Spinal cord (tissue), 10 donors: ENCODE measurements around the gene ADAMTSL3. TPM values are rescaled to one million over a fixed set of nuclear protein-coding genes. Genes with fewer than 3 reads are reported as not detected.
"Not testable (repeated sequence)": the region's sequence is repeated elsewhere in the genome, so short reads cannot be mapped to it uniquely, and the experiment has no call there.

Experiments
- DNase-seq, 6 donors: peaks; one replicate each; pipeline versions ENCODE4 v3.0.0 to v3.0.0-alpha.2; 2013 to 2015; ENCODE audit warnings: low spot score in 6 of 6, low read depth in 4 of 6
- H3K27ac ChIP-seq: one replicate; pipeline ENCODE4 v1.5.1; 2013; ENCODE audit warnings: low read depth, low read length, control low read depth
- H3K27me3 ChIP-seq: one replicate; pipeline ENCODE4 v1.6.1; 2013; ENCODE audit warnings: low read length; ENCODE audit not compliant: control insufficient read depth, insufficient read depth
- H3K36me3 ChIP-seq: one replicate; pipeline ENCODE4 v1.6.1; 2013; ENCODE audit warnings: low read length; ENCODE audit not compliant: control insufficient read depth, insufficient read depth
- H3K4me1 ChIP-seq: one replicate; pipeline ENCODE4 v1.6.1; 2013; ENCODE audit warnings: low read length; ENCODE audit not compliant: control insufficient read depth, insufficient read depth
- H3K4me3 ChIP-seq: one replicate; pipeline ENCODE4 v1.5.1; 2013; ENCODE audit warnings: low read depth, low read length, control low read depth
- H3K9me3 ChIP-seq: one replicate; pipeline ENCODE4 v1.6.1; 2013; ENCODE audit warnings: low read length; ENCODE audit not compliant: control insufficient read depth, insufficient read depth
- WGBS: methylation state at CpG from one replicate; pipeline ENCODE4 v1.1.5; 2013; ENCODE audit warnings: missing lambda C conversion rate; ENCODE audit not compliant: insufficient coverage; 5-methylcytosine and 5-hydroxymethylcytosine counted together
- polyA plus RNA-seq, 2 donors: library from polyadenylated mRNA; unstranded; fragments of 120-200 nt; gene quantifications; one replicate each; pipeline ENCODE4 v1.2.1, GENCODE V29; 2013; ENCODE audit not compliant: insufficient read length in 2 of 2
- total RNA-seq, 2 donors: library from RNA; depleted of rRNA in 1 of 2; stranded (reverse); fragments of 120-200 nt in 1 of 2; fragments of >200 nt in 1 of 2; gene quantifications; one replicate each; pipeline versions ENCODE4 v1.2.3 to v1.2.4, GENCODE V29; 2013 to 2014
- donor health status: healthy.

The ADAMTSL3 gene
- total and polyA plus RNA-seq, 4 donors: 3.6 to 25.2 (median 12.0) TPM

GRCh38 chr15:84057714-84058331 is 403.9 kb downstream of the ADAMTSL3 start:
- WGBS: 67% methylated on average over 1 of the region's 5 CpGs

GRCh38 chr15:84063674-84064073 is 409.8 kb downstream of the ADAMTSL3 start:
- not testable (repeated sequence) for H3K36me3 ChIP-seq, H3K4me3 ChIP-seq, H3K4me1 ChIP-seq, DNase-seq, H3K9me3 ChIP-seq, H3K27ac ChIP-seq, H3K27me3 ChIP-seq
- no CpG with 5 or more reads among the region's 2 CpGs for WGBS

More at GRCh38 chr15:84057714-84058331, 403.9 kb downstream of the ADAMTSL3 start:
- no peaks in the 10 kb centered on the region for H3K4me1 ChIP-seq
- peaks cover 6% of the 10 kb centered on the region for H3K9me3 ChIP-seq
- DNase-seq: no peak
- H3K4me3 ChIP-seq: no peak overlapping the region
- no peaks in the 10 kb centered on the region for H3K36me3 ChIP-seq
- H3K27ac ChIP-seq: no peak overlapping the region
- no peaks in the 10 kb centered on the region for H3K27me3 ChIP-seq

GRCh38 chr15:84068674-84069073 is 414.8 kb downstream of the ADAMTSL3 start:
- H3K9me3 ChIP-seq, H3K27ac ChIP-seq, H3K27me3 ChIP-seq, H3K4me3 ChIP-seq, H3K36me3 ChIP-seq, H3K4me1 ChIP-seq: not testable (repeated sequence)
- DNase-seq: peak in 1 of 6 donors; percentile 1
- WGBS: no CpG with 5 or more reads among the region's 2 CpGs

GRCh38 chr15:84078038-84078437 is 424.1 kb downstream of the ADAMTSL3 start:
- not testable (repeated sequence) for H3K4me1 ChIP-seq, H3K27ac ChIP-seq, H3K4me3 ChIP-seq, H3K9me3 ChIP-seq, DNase-seq, H3K36me3 ChIP-seq, H3K27me3 ChIP-seq
- whole genome bisulfite sequencing: no CpG with 5 or more reads among the region's 2 CpGs

GRCh38 chr15:84079325-84079884 is 425.5 kb downstream of the ADAMTSL3 start:
- WGBS: 4% methylated on average over 11 of the region's 15 CpGs
- H3K27ac ChIP-seq, H3K9me3 ChIP-seq, H3K4me1 ChIP-seq, H3K27me3 ChIP-seq, H3K36me3 ChIP-seq: not testable (repeated sequence)
- peak overlapping the region; percentile 61 for H3K4me3 ChIP-seq
- DNase-seq: peak in 3 of 6 donors; percentile 6 to 32 (median 15)

GRCh38 chr15:84079885-84080777 is 426.2 kb downstream of the ADAMTSL3 start:
- Histone ChIP-seq H3K4me3 (peak overlapping the region; percentile 61), H3K4me1 (no peaks in the 10 kb centered on the region), H3K27me3 (no peaks in the 10 kb centered on the region), H3K36me3 (no peaks in the 10 kb centered on the region), H3K9me3 (no peaks in the 10 kb centered on the region), H3K27ac (no peak overlapping the region)
- WGBS: under 1% methylated on average over 65 of the region's 65 CpGs
- peak; percentile 44 to 95 (median 59) for DNase-seq

GRCh38 chr15:84080778-84081084 is 426.8 kb downstream of the ADAMTSL3 start:
- WGBS: no CpG with 5 or more reads among the region's 9 CpGs
- H3K27ac ChIP-seq, H3K9me3 ChIP-seq, H3K36me3 ChIP-seq, H3K27me3 ChIP-seq, H3K4me1 ChIP-seq: not testable (repeated sequence)
- H3K4me3 ChIP-seq: peak overlapping the region; percentile 61
- DNase-seq: peak in 1 of 6 donors; percentile 2

- no peak for DNase-seq
- Histone ChIP-seq H3K4me3 (no peak overlapping the region), H3K27ac (no peak overlapping the region), H3K4me1 (no peaks in the 10 kb centered on the region), H3K9me3 (no peaks in the 10 kb centered on the region), H3K27me3 (no peaks in the 10 kb centered on the region), H3K36me3 (no peaks in the 10 kb centered on the region)
- WGBS: 72% methylated on average over 5 of the region's 16 CpGs
These were observed 427.7 kb downstream of the ADAMTSL3 start for GRCh38 chr15:84081391-84082168.

- Histone ChIP-seq H3K27ac (no peak overlapping the region), H3K4me3 (no peak overlapping the region), H3K9me3 (no peaks in the 10 kb centered on the region), H3K36me3 (no peaks in the 10 kb centered on the region), H3K27me3 (no peaks in the 10 kb centered on the region), H3K4me1 (no peaks in the 10 kb centered on the region)
- no peak for DNase-seq
- WGBS: 80% methylated on average over 1 of the region's 2 CpGs
These were observed 428.8 kb downstream of the ADAMTSL3 start for GRCh38 chr15:84082739-84083138.
